SH-SY5Y (cell line): ENCODE data around the gene MOCS3.

ENCODE experiments used
- GATA2 ChIP-seq: IDR thresholded peaks from 2 replicates; pipeline ENCODE4 v1.6.1; 2011; ENCODE audit warnings: mild to moderate bottlenecking, low read depth, low read length
- GATA3 ChIP-seq: IDR thresholded peaks from 2 replicates; pipeline ENCODE4 v1.6.1; 2011; ENCODE audit warnings: low read depth, mild to moderate bottlenecking, low read length, moderate library complexity

Gene MOCS3

GRCh38 chr20:50983321-50983720 is 24.7 kb downstream of the MOCS3 start:
- TF ChIP-seq GATA3 (no peak), GATA2 (no peak)

- TF ChIP-seq GATA2 (no peak), GATA3 (no peak)
Observed at GRCh38 chr20:50987493-50988210, 29.0 kb downstream of the MOCS3 start.

- no peak for TF ChIP-seq GATA3
- no peak for TF ChIP-seq GATA2
Observed at GRCh38 chr20:50991076-50991475, 32.5 kb downstream of the MOCS3 start.

- no peak for TF ChIP-seq GATA3
- TF ChIP-seq GATA2, result no peak
Observed at GRCh38 chr20:50992336-50992732, 33.7 kb downstream of the MOCS3 start.

GRCh38 chr20:50992733-50993457 is 34.3 kb downstream of the MOCS3 start:
- TF ChIP-seq GATA3 (no peak), GATA2 (no peak)

- TF ChIP-seq GATA2 (no peak), GATA3 (no peak)
Observed at GRCh38 chr20:50993876-50994275, 35.3 kb downstream of the MOCS3 start.

GRCh38 chr20:50995506-50995905 is 36.9 kb downstream of the MOCS3 start:
- no peak for TF ChIP-seq GATA2
- TF ChIP-seq GATA3, result no peak

GRCh38 chr20:50996901-50997865 is 38.6 kb downstream of the MOCS3 start:
- TF ChIP-seq GATA2, result no peak
- TF ChIP-seq GATA3, result no peak

- TF ChIP-seq GATA2, result no peak
- TF ChIP-seq GATA3, result no peak
Observed at GRCh38 chr20:50999355-50999754, 40.7 kb downstream of the MOCS3 start.

- TF ChIP-seq GATA3 (no peak), GATA2 (no peak)
Observed at GRCh38 chr20:51001430-51002265, 43.0 kb downstream of the MOCS3 start.

- TF ChIP-seq GATA2, result no peak
- TF ChIP-seq GATA3, result no peak
Observed at GRCh38 chr20:51002633-51003032, 44.0 kb downstream of the MOCS3 start.

- TF ChIP-seq GATA2 (no peak), GATA3 (no peak)
Observed at GRCh38 chr20:51003753-51004152, 45.1 kb downstream of the MOCS3 start.

- no peak for TF ChIP-seq GATA3
Observed at GRCh38 chr20:51004305-51004727, 45.7 kb downstream of the MOCS3 start.
